ENCODE results near the gene SDHB.

Gene SDHB

DNA sequence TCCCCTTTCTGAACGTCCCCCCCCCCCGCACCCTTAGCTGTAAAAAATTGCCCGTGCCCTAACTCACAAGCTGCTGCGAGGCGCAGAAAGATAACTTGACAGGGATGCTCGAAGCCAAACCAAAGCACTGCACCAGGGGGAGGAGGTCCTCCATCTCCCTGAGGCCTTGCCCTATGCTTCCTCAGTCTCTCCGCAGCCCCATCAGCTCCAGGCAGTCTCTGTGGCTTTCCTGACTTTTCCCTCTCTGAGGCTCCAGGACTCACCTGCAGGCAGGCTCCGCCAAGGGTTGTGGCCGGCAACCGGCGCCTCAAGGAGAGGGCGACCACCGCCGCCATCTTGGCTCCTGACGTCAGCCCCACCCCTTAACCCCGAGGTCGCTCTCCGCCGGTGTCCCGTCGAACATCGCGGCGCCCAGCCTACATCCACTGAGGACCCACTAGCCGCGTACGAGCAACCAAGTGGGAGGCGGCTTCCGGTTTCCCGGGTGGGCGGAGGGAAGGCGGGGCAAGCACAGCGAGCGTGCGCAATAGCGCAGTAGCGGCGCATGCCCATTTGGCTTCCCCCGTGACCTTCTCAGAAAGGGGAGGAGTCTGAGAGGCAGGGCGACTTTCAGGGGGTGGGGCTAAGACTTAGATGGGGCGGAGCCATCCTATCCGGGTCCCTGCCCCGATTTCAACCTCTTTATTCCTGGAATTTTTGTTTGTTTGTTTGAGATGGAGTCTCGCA is at the start of gene SDHB:
Gene SDHB, minus strand, starts transcription at position 348 of the 726 bp plus-strand sequence. Its CDS starts 13 bp downstream, at position 335.
- peak; percentile 99 for DNase-seq (ENCODE audit: low read depth, low spot score)

DNA sequence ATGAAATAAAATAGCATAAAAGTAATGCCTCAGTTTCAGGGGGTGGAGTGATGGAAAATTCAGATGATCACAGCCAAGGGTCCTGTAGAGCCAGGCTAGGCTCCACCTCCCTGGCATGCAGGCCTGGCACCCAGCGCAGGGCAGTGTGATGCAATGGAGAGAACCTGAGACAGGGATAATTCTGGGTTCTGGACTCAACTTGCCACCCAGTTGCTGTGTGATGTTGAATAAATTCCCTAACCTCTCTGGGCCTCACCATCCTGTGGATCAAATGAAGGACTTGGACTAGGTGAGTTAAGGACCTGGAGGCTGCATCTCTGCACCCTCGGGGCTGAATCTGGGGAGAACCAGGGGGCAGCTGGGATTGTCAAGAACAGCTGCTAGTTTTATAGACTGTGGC is 48.4 kb upstream of the SDHB start:
- DNase-seq (ENCODE audit: low read depth, low spot score) = no peak

DNA sequence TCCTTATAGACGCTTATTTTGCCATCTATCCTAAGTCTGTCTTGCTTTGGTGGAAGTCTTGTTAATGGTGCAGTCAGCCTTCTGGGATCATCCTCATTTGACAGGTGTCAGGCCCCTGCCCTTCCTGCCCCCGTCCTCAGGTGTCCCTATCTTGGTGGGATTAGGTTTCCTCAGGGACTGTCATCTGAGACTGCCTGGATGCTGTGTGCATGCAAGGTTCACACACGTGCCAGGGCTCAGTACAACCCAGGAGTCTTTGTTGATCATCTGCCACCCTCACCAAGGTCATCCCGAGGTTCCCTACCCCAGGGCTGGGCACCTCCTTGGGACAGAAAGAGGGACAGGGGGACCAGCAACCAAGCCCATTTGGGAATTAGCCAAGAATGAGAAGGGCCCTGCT is 47.4 kb upstream of the SDHB start:
- no peak for DNase-seq (ENCODE audit: low read depth, low spot score)

DNA sequence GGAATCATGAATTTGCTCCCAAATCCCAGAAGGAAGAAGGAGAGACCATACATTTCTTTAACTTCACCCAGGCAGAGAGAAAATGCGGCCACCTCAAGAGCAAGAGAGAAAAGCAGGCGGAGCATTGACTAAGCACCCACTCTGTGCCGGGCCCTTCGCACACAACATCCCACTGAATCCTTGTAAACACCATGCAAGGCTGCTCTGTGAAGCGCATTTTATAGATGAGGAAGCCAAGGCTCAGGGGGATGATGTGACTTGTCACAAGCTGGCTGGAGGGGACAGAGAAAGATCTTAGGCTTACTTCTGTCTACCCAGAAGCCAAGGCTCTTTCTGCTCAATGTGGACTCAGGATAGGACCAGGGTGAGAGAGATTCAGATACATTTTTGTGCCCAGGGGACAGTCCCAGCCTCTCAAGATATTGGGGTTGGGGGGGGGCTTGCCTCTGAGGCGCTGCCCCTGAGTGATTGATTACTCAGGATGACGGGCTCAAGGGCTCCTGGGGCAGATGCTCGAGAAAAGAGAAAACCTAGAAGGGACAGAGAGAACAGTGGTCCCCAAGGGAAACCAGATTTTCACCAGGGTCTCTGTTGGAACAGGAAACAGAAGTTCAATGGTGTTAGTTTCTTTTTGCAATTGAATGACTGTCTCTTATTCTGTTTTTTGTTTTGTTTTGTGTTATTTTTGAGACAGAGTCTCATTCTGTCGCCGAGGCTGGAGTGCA is 45.9 kb upstream of the SDHB start:
- DNase-seq (ENCODE audit: low read depth, low spot score) = no peak

DNA sequence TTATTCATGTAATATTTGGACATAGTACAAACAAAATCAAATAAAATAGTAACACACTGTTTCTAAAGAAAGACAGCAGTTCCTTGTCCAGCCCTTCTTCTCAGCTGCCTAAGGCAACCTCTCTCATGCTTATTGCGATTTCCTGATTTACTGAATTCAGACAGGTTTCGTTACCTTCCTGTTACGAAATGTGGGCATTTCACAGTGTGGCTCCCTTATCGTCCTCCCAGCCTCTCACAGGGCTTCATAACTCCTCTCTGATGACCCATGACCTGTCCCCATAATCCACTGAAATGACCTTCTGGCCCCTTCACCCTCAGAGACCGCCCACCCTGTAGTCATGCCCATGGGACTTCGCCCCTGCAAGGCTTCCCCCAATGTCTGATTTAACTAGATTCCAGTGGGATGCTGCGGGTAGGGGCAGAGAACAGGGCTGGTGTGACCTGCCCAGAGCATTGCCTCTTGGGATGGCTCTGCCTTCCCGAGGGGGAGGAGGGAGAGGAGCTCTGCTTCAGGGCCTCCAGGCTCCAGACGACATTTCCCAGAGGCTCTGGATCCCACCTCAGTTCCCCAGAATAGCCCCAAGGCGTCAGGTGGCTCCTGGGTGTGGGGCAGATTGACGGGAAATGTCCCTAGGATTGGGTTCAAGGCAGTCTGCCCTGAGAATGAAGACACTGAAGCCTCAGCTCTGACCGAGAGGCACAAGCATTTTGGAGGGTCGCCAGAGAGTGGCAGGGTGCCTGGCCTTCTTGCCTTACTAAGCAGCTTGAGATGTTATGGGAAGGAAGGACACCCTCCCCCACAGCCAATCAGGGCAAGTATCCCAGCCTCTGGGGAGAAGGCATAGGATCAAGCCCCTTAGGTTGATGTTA is 44.9 kb upstream of the SDHB start:
- DNase-seq (ENCODE audit: low read depth, low spot score) = peak; percentile 42

DNA sequence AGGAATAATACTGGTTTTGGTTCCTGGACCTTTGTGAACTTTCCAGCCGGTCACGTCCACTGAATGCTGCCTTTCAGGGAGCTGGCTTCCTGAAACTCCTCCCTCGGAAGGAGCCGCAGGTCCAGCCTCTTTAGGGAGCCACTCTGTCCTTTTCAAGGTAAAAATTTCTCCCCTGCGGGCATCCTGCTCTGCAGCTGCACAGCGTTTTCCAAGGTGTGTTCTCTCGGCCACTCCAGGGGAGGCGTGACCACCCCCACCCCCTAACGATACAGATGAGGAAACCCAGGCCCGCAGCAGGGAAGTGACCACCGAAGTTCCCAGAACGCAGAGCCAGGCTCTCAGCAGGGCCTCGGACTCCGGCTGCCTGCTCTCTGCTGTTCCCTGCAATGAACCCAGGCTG is 44.0 kb upstream of the SDHB start:
- DNase-seq (ENCODE audit: low read depth, low spot score) = peak; percentile 90

DNA sequence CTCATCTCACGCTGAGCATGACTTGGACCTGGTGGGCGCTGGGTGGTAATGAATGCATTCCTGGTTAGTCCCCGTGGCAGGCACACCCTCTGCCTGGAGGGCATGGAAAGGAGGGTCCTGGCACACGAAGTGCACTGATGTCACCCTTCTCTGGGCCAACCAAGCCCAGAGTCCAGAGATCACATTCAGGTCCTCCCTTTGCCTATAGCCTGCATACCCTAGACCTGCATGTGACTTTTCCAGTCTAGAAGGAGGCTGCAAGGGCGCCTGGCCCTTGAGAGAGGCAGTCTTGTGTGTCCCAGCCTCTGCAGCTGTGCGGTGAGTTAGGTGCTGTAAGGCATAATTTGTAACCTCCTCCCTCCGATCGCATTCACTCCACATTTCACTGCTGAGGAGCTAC is 43.3 kb upstream of the SDHB start:
- DNase-seq (ENCODE audit: low read depth, low spot score) = no peak

DNA sequence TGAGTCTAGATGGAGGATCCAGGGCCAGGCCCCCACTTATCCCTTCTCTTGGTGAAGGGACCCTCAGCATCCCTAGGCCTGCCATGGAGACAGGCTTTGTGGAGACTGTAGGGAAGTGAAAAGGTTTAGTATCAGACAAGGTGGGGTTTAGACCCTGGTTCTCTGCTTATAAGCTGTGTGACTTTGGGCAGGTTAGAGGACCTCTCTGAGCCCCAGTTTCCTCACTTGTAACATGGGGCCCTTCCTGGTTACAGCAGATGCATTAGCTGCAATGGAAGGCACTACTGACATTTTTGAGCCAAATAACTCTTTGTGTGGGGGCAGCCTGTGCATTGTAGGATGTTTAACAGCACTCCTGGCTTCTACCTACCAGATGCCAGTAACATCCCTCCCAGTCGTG is 42.8 kb upstream of the SDHB start:
- DNase-seq (ENCODE audit: low read depth, low spot score) = no peak

DNA sequence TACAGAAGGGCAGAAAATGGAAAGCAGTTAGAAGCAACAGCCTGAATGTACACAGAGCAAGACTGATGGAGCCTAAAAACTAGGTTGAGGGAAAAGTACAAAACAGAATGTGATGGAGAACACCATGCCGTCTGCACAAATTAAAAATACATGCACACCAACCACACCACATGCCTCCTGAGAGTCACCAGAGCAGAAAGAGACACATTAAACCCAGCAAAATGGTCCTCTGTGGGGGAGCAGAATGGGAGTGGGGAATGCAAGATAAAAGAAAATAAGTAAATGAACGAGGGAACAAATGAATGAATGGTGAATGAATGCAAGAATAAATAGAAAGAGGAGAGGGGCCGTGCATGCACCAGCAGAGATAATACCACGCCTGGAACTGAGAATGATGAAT is 41.3 kb upstream of the SDHB start:
- no peak for DNase-seq (ENCODE audit: low read depth, low spot score)

DNA sequence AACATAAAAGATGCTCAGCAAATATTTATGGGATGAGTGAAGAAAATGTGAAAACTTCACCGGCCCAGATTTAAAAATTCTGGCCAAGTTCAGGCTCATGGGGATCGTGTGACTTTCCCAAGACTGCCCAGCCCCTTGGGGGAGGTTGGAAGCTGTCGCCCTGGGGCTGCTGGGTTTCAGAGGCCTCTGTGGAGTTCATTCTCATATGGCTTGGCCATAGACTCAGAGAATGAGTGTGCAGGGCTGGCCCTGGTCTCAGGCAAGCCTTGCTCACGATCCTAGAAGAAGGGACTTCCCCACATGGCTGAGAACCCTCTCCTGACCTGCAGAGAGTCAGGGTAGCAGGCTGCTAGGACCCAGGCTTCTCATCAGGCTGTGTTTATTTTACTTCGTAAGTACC is 40.8 kb upstream of the SDHB start:
- no peak for DNase-seq (ENCODE audit: low read depth, low spot score)

DNA sequence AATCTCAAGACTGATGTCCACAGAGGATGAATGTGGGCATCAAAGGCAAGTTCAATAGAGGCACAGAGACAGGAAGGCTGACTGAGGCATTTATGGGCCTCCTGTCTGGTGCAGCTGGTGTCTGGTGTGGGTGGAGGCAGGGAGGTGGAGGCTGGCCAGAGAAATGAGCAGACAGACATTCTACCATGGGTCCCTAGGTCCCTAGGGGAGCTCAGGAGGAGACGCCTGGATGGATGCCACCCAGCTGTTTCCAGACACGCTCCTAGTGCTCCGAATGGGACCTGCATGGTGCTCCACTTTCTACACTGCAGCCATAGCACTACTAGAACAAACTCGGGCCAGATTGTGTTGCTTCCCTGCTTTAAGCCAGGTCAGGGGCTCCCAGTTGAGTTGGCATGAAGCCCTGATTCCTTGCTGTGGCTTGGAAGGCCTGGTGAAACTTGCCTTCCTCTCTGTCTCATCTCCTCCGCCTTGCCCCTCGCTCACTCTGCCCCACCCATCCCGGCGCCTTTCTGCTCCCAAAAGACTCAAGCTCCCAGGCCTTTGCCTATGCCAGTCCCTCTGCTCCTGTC is 40.1 kb upstream of the SDHB start:
- DNase-seq (ENCODE audit: low read depth, low spot score) = no peak

DNA sequence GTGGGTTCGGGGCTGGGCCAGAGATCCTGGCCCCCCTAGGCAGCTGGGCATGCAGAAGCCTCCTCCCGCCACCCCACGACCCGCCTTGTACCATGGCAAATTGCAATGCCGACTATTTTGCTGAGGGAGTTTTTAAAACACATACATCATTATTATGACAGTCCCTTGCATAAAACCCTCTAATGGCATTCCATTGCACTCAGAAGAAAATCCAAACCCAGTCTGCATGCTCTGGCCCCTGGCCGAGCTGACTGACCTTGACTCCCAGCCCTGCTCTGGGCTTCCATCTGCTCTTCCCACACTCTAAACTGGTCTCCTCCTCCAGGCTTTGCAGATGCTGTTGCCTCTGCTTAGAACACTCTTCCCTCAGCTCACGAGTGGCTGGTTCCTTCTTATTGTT is 37.4 kb upstream of the SDHB start:
- DNase-seq (ENCODE audit: low read depth, low spot score) = no peak

DNA sequence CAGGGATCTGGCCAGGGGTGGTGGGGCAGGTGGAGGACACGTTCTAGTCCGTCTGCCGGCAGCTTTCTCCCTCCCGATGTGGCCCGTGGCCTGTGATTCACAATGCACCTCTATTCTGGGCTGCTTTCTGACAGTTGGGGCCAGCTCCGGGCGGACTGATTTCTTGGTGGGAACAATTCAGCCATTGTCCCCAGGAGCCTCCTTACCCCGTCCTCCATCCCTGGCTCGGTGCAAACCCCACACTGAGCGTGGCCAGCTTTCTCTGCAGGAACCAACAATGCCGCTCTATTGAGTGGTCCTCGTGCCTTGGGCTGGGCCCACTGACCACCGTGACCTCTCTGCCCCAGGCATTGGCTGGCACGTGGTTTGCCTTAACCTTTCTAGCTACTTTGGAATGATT is 35.7 kb upstream of the SDHB start:
- no peak for DNase-seq (ENCODE audit: low read depth, low spot score)

DNA sequence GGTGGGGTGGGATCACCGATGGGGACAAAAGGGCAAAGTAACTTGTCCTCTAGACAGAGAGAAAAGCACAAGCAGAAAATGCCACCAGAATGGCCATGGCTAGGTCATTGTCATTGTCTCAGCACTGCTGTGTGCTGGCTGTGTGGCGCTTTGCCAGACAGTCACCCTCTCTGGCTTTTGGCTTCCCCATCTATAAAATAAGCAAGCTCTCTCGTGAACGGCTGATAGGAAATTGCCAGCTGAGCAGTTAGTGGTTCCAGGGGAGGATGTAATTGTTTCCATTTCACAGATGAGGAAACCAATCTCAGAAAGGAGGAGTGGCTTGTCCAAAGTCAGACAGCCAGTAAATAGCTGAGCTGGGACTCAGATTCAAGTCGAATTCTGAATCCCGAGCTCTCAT is 32.9 kb upstream of the SDHB start:
- DNase-seq (ENCODE audit: low read depth, low spot score) = no peak

DNA sequence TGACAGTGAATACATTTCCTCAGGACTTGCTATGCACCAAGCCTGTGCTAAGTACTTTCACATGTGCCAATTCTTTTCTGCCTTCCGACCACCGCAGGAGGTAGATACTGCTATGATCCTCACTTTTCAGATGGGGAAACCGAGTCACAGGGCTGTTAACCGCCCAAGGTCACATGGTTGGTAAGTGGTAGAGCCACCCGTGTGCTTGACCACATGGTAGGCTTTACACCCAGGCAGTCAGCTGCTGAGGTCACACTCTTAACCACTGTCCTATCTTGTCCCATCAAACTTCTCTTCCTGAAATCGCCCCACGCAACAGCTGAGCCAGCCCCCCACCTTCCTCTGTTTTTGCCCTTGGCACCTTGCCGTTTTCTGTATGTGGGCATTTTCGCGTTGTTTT is 31.0 kb upstream of the SDHB start:
- DNase-seq (ENCODE audit: low read depth, low spot score) = no peak

DNA sequence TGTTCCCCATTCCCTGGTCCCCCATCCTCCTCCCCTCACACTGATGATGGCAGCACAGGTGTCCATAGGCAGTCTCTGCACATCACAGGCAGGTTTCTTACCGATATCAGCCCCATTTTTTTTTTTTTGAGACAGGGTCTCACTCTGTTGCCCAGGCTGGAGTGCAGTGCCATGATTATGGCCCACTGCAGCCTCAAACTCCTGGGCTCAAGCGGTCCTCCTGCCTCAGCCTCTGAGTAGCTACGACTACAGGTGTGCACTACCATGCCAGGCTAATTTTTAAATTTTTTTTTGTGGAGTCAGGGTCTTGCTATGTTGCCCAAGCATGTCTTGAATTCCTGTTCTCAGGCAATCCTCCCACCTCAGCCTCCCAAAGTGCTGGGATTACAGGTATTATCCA is 28.9 kb upstream of the SDHB start:
- DNase-seq (ENCODE audit: low read depth, low spot score) = no peak

DNA sequence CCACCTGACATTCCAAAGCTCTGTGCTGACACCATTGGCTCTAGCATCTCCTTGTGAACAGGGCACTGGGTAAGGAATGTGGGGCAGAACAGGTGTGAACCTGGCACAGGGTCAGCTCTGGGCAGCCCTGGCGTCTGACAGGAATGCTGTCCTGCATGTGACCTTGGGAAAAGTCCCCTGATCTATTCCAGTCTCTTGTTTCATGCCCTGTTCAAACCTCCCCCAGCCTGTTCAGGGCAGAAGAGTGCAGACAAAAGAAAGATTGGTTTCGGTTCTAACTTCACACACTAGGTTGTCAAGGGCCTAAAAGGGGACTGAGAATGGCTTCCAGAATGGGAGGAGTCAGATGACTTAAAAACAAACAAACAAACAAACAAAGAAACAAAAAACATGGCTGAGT is 27.6 kb upstream of the SDHB start:
- DNase-seq (ENCODE audit: low read depth, low spot score) = no peak

DNA sequence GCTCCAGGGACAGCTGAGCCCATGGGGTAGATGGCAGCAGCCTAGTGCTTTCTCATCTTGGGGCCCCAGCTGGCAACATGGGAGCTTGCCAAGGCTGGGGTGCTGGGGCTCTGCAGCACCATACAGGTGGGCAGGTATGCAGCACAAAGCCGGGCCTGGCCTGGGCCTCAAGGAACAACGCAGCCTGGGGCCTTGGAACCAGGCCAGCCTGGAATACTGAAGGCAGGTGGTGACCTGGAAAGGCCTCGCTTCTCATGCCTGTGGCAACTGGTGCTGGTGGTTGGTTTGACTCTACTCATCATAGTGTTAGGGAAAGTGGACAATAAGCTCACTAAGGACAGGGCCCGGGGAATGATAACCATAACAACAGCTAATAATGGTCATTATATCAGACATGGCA is 27.0 kb upstream of the SDHB start:
- DNase-seq (ENCODE audit: low read depth, low spot score) = no peak

DNA sequence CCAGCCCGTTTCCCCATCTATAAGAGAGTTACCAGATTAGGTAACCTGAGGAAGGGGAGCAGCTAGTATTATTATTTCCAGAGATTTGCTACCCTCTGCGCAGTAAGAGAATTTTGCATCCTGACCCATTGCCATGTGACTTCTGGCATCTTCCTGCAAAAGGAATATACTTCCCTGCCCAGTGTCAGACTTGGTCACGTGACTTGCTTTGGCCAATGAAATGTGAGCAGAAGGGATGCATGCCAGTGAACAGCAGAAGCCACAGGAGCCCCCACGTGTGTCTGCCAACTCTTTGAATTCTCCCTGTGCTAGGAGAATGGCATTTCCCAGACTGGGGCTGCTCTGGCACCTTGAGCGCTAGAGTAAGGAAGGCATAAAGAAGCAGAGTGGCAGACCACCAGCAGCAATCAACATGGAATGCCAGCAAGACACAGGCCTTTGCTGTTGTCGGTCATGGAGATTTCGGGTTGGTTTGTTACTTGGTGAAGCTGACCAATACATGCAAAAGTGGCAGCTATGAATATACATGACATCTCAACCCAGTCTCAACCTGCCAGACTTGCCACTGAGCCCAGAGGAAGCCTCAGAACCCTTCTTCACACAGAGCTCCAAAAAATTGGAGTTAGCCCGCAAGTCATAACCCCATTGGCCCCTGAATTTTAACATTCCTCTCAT is 26.4 kb upstream of the SDHB start:
- DNase-seq (ENCODE audit: low read depth, low spot score) = no peak

DNA sequence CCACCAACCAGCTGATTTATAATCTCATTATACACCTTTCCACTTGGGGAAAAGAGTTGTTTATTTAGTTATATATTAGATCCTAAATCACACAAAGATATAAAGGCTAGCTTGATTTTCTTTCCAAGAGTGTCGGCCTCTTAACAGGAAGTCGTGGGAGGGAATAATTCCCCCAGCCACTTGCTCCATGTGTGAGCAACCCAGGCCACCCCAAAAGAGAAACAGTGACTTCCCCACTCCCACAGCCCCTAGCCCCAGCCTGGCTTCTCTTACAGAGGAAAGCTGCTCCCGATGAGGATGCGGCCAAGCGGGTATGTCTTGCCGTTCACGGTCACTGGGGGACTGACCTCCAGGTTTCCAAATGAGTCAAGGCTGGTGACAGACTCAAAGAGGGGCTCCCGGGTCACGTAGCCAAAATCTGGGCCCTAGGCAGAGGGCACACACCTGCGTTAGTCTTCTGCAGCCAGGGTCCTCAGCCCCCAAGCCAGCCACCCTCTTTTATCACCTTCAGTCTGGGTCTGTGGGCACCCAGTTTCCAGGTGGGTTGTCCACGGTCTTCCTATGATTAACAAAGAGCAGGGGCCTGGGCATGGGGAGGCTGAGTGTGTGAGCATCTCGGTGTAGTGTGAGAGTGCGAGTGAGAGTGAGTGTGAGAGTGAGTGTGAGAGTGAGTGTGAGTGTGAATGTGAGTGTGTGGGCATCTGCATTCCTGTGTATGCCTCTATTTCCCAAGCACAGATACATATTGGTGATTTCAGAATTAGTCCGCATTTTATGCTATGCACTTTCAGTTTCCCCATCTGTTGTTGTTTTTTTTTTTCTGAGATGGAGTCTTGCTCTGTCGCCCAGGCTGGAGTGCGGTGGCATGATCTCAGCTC is 25.4 kb upstream of the SDHB start:
- DNase-seq (ENCODE audit: low read depth, low spot score) = no peak
